ENCODE results near the gene TMEM72. TPM values are rescaled to one million over a fixed set of nuclear protein-coding genes. Genes with fewer than 3 reads are reported as not detected.

Gene TMEM72
- total RNA-seq, 1 donor from 2014 or later = not detected

Other genes with a start within 250 kb of the TMEM72 start
- 29.2 TPM for gene RASSF4, start 48.5 kb downstream of the TMEM72 start, total RNA-seq
- gene DEPP1, start 67.5 kb downstream of the TMEM72 start, total RNA-seq = 155 TPM
- gene ZNF22, start 89.6 kb downstream of the TMEM72 start, total RNA-seq = 20.6 TPM

Data from vagina (tissue), 1 donor.